Measurements from ENCODE around the gene ARHGEF2. TPM values are rescaled to one million over a fixed set of nuclear protein-coding genes. Genes with fewer than 3 reads are reported as not detected.

Gene ARHGEF2
- total RNA-seq, 1 donor from 2014 or later = 169 TPM

- H3K36me3 ChIP-seq = peaks cover 84 to 91% of the 10 kb centered on the region in 2 donors
- intact Hi-C loops (cut with DNase I) = no loop called here
Observed at GRCh38 chr1:155900161-155900560, 78.2 kb downstream of the ARHGEF2 start.

GRCh38 chr1:155899683-155900082, 78.7 kb downstream of the ARHGEF2 start:
- DNase-seq (ENCODE audit: low spot score in 2 of 2) = no peak
- Histone ChIP-seq H3K27me3 (no peaks in the 10 kb centered on the region), H3K4me1 (peaks cover 0 to 2% of the 10 kb centered on the region in 2 donors), H3K9me3 (no peaks in the 10 kb centered on the region), H3K4me3 (no peak overlapping the region), H3K36me3 (peaks cover 79 to 86% of the 10 kb centered on the region in 2 donors), H3K27ac (no peak overlapping the region)
- intact Hi-C loops (cut with DNase I) = no loop called here
- TF ChIP-seq CTCF (IDR thresholded peaks at IDR 0.05) = no peak

More at GRCh38 chr1:155900161-155900560, 78.2 kb downstream of the ARHGEF2 start:
- Histone ChIP-seq H3K4me1 (peaks cover 0 to 2% of the 10 kb centered on the region in 2 donors), H3K27me3 (no peaks in the 10 kb centered on the region), H3K4me3 (no peak overlapping the region), H3K27ac (no peak overlapping the region), H3K9me3 (no peaks in the 10 kb centered on the region)
- DNase-seq (ENCODE audit: low spot score in 2 of 2) = no peak
- no peak for TF ChIP-seq CTCF (IDR thresholded peaks at IDR 0.05)

GRCh38 chr1:155898888-155899287, 79.5 kb downstream of the ARHGEF2 start:
- H3K27me3 ChIP-seq = no peaks in the 10 kb centered on the region
- DNase-seq (ENCODE audit: low spot score in 2 of 2) = no peak
- TF ChIP-seq CTCF (IDR thresholded peaks at IDR 0.05) = no peak
- peaks cover 71 to 78% of the 10 kb centered on the region in 2 donors for H3K36me3 ChIP-seq
- intact Hi-C loops (cut with DNase I) = no loop called here
- no peaks in the 10 kb centered on the region for H3K9me3 ChIP-seq
- H3K27ac ChIP-seq = no peak overlapping the region
- H3K4me1 ChIP-seq = peaks cover 0 to 6% of the 10 kb centered on the region in 2 donors
- no peak overlapping the region for H3K4me3 ChIP-seq

GRCh38 chr1:155897746-155898145, 80.6 kb downstream of the ARHGEF2 start:
- Histone ChIP-seq H3K27me3 (no peaks in the 10 kb centered on the region), H3K27ac (no peak overlapping the region), H3K36me3 (peaks cover 60 to 67% of the 10 kb centered on the region in 2 donors), H3K4me3 (no peak overlapping the region), H3K4me1 (peaks cover 0 to 12% of the 10 kb centered on the region in 2 donors), H3K9me3 (no peaks in the 10 kb centered on the region)
- no peak for DNase-seq (ENCODE audit: low spot score in 2 of 2)
- no peak for TF ChIP-seq CTCF (IDR thresholded peaks at IDR 0.05)
- intact Hi-C loops (cut with DNase I) = no loop called here

Other genes with a start within 250 kb of the ARHGEF2 start
- gene GON4L, start 121.3 kb downstream of the ARHGEF2 start, total RNA-seq = 19.9 TPM
- 17.7 TPM for gene SYT11, start 119.0 kb downstream of the ARHGEF2 start, total RNA-seq
- gene RIT1, start 67.2 kb downstream of the ARHGEF2 start, total RNA-seq = 17.1 TPM
- gene KHDC4, start 44.1 kb downstream of the ARHGEF2 start, total RNA-seq = 101 TPM
- gene RXFP4, start 36.9 kb downstream of the ARHGEF2 start, total RNA-seq = not detected
- 103 TPM for gene SSR2, start 42.4 kb upstream of the ARHGEF2 start, total RNA-seq
- gene UBQLN4, start 75.3 kb upstream of the ARHGEF2 start, total RNA-seq = 28.7 TPM
- gene LAMTOR2, start 76.2 kb upstream of the ARHGEF2 start, total RNA-seq = 43.9 TPM
- not detected for gene RAB25, start 82.6 kb upstream of the ARHGEF2 start, total RNA-seq
- gene MEX3A, start 103.9 kb upstream of the ARHGEF2 start, total RNA-seq = 1.3 TPM
- 783 TPM for gene LMNA, start 136.2 kb upstream of the ARHGEF2 start, total RNA-seq
- gene SEMA4A, start 175.0 kb upstream of the ARHGEF2 start, total RNA-seq = 0.64 TPM
- 13.5 TPM for gene SLC25A44, start 215.6 kb upstream of the ARHGEF2 start, total RNA-seq
- 61.4 TPM for gene PMF1, start 234.5 kb upstream of the ARHGEF2 start, total RNA-seq

All from ascending aorta (tissue), 2 donors.